ENCODE data around the gene PAOX.

The PAOX gene

GRCh38 chr10:133338080-133339071, 40.7 kb upstream of the PAOX start:
- H3K23ac ChIP-seq (ENCODE audit: low read length) = no peak overlapping the region
- no peak overlapping the region for H2AK5ac ChIP-seq (ENCODE audit: low read length)
- H3K4ac ChIP-seq (ENCODE audit: low read depth, low read length) = no peak overlapping the region

GRCh38 chr10:133339708-133340380, 39.2 kb upstream of the PAOX start:
- H3K9me3 ChIP-seq (ENCODE audit: insufficient read depth, low read depth, low read length) = peaks cover 34% of the 10 kb centered on the region
- H3K27me3 ChIP-seq (ENCODE audit: insufficient read depth, low read length) = peaks cover 29% of the 10 kb centered on the region
- H3K9ac ChIP-seq (ENCODE audit: low read length) = no peak overlapping the region
- H3K4me1 ChIP-seq (ENCODE audit: control insufficient read depth in 1 of 2, insufficient read depth in 2 of 2, low read length in 2 of 2) = peaks cover 4 to 8% of the 10 kb centered on the region in 2 experiments
- no peak overlapping the region for H4K8ac ChIP-seq (ENCODE audit: low read depth, low read length)
- no peak overlapping the region for H3K4me2 ChIP-seq (ENCODE audit: low read length)
- H2AK5ac ChIP-seq (ENCODE audit: low read length) = no peak overlapping the region
- H3K79me2 ChIP-seq (ENCODE audit: control insufficient read depth, insufficient read depth, low read length, poor library complexity) = no peaks in the 10 kb centered on the region
- DNase-seq = peak in 1 of 2 donors; percentile 46
- H3K23ac ChIP-seq (ENCODE audit: low read length) = no peak overlapping the region
- no peak overlapping the region for H3K14ac ChIP-seq (ENCODE audit: low read length)
- no peaks in the 10 kb centered on the region for H3K36me3 ChIP-seq (ENCODE audit: control insufficient read depth in 1 of 2, insufficient read depth in 2 of 2, low read length in 2 of 2)
- H3K79me1 ChIP-seq (ENCODE audit: low read length) = no peaks in the 10 kb centered on the region
- no peak overlapping the region for H3K18ac ChIP-seq (ENCODE audit: low read length)
- no peak overlapping the region for H2BK12ac ChIP-seq (ENCODE audit: low read length)
- H2BK120ac ChIP-seq (ENCODE audit: insufficient read depth, low read length, poor library complexity) = no peak overlapping the region
- 100% methylated on average over 5 of the region's 13 CpGs for WGBS (ENCODE audit: extremely low coverage, insufficient coverage, insufficient read length)
- H3K4ac ChIP-seq (ENCODE audit: low read depth, low read length) = no peak overlapping the region
- H2AFZ ChIP-seq (ENCODE audit: insufficient read depth, low read length, poor library complexity) = no peak overlapping the region
- H2BK5ac ChIP-seq (ENCODE audit: low read depth, low read length, poor library complexity) = no peak overlapping the region
- no peak overlapping the region for H4K12ac ChIP-seq (ENCODE audit: low read depth, low read length)
- peak overlapping the region; percentile 10 for H3K4me3 ChIP-seq (ENCODE audit: low read depth, low read length)
- H4K91ac ChIP-seq (ENCODE audit: low read depth, low read length) = no peak overlapping the region
- no peak overlapping the region for H3K27ac ChIP-seq (ENCODE audit: low read depth, low read length)

More at GRCh38 chr10:133338080-133339071, 40.7 kb upstream of the PAOX start:
- H3K4me2 ChIP-seq (ENCODE audit: low read length) = no peak overlapping the region
- no peak overlapping the region for H2BK120ac ChIP-seq (ENCODE audit: insufficient read depth, low read length, poor library complexity)
- no peak overlapping the region for H4K91ac ChIP-seq (ENCODE audit: low read depth, low read length)
- H3K14ac ChIP-seq (ENCODE audit: low read length) = no peak overlapping the region
- H2AFZ ChIP-seq (ENCODE audit: insufficient read depth, low read length, poor library complexity) = no peak overlapping the region
- H3K4me1 ChIP-seq (ENCODE audit: control insufficient read depth in 1 of 2, insufficient read depth in 2 of 2, low read length in 2 of 2) = peaks cover 1 to 6% of the 10 kb centered on the region in 2 experiments
- H3K79me1 ChIP-seq (ENCODE audit: low read length) = no peaks in the 10 kb centered on the region
- H2BK12ac ChIP-seq (ENCODE audit: low read length) = no peak overlapping the region
- no peak overlapping the region for H4K8ac ChIP-seq (ENCODE audit: low read depth, low read length)
- H3K36me3 ChIP-seq (ENCODE audit: control insufficient read depth in 1 of 2, insufficient read depth in 2 of 2, low read length in 2 of 2) = no peaks in the 10 kb centered on the region
- H3K27ac ChIP-seq (ENCODE audit: low read depth, low read length) = no peak overlapping the region
- H3K9me3 ChIP-seq (ENCODE audit: insufficient read depth, low read depth, low read length) = peaks cover 40% of the 10 kb centered on the region
- no peak overlapping the region for H3K18ac ChIP-seq (ENCODE audit: low read length)
- H3K27me3 ChIP-seq (ENCODE audit: insufficient read depth, low read length) = peaks cover 36% of the 10 kb centered on the region
- H2BK5ac ChIP-seq (ENCODE audit: low read depth, low read length, poor library complexity) = no peak overlapping the region
- no peaks in the 10 kb centered on the region for H3K79me2 ChIP-seq (ENCODE audit: control insufficient read depth, insufficient read depth, low read length, poor library complexity)
- DNase-seq = no peak
- no peak overlapping the region for H4K12ac ChIP-seq (ENCODE audit: low read depth, low read length)
- 100% methylated on average over 8 of the region's 10 CpGs for whole genome bisulfite sequencing (ENCODE audit: extremely low coverage, insufficient coverage, insufficient read length)
- peak overlapping the region; percentile 25 for H3K4me3 ChIP-seq (ENCODE audit: low read depth, low read length)
- H3K9ac ChIP-seq (ENCODE audit: low read length) = no peak overlapping the region

- H4K91ac ChIP-seq (ENCODE audit: low read depth, low read length) = no peak overlapping the region
- DNase-seq = no peak
- H3K4me3 ChIP-seq (ENCODE audit: low read depth, low read length) = no peak overlapping the region
- H3K79me2 ChIP-seq (ENCODE audit: control insufficient read depth, insufficient read depth, low read length, poor library complexity) = no peaks in the 10 kb centered on the region
- no peak overlapping the region for H2AK5ac ChIP-seq (ENCODE audit: low read length)
- no peak overlapping the region for H3K14ac ChIP-seq (ENCODE audit: low read length)
- no peak overlapping the region for H3K23ac ChIP-seq (ENCODE audit: low read length)
- no peak overlapping the region for H2BK5ac ChIP-seq (ENCODE audit: low read depth, low read length, poor library complexity)
- no peak overlapping the region for H3K4me2 ChIP-seq (ENCODE audit: low read length)
- H3K9ac ChIP-seq (ENCODE audit: low read length) = no peak overlapping the region
- no peak overlapping the region for H3K27ac ChIP-seq (ENCODE audit: low read depth, low read length)
- peaks cover 8% of the 10 kb centered on the region for H3K27me3 ChIP-seq (ENCODE audit: insufficient read depth, low read length)
- no peak overlapping the region for H3K4ac ChIP-seq (ENCODE audit: low read depth, low read length)
- H3K79me1 ChIP-seq (ENCODE audit: low read length) = no peaks in the 10 kb centered on the region
- H4K12ac ChIP-seq (ENCODE audit: low read depth, low read length) = no peak overlapping the region
- WGBS (ENCODE audit: extremely low coverage, insufficient coverage, insufficient read length) = no CpG with 5 or more reads among the region's 4 CpGs
- H3K4me1 ChIP-seq (ENCODE audit: control insufficient read depth in 1 of 2, insufficient read depth in 2 of 2, low read length in 2 of 2) = peaks cover 4 to 5% of the 10 kb centered on the region in 2 experiments
- no peak overlapping the region for H3K18ac ChIP-seq (ENCODE audit: low read length)
- peaks cover 23% of the 10 kb centered on the region for H3K9me3 ChIP-seq (ENCODE audit: insufficient read depth, low read depth, low read length)
- H2BK120ac ChIP-seq (ENCODE audit: insufficient read depth, low read length, poor library complexity) = no peak overlapping the region
- H3K36me3 ChIP-seq (ENCODE audit: control insufficient read depth in 1 of 2, insufficient read depth in 2 of 2, low read length in 2 of 2) = no peaks in the 10 kb centered on the region
- no peak overlapping the region for H4K8ac ChIP-seq (ENCODE audit: low read depth, low read length)
- H2BK12ac ChIP-seq (ENCODE audit: low read length) = no peak overlapping the region
- H2AFZ ChIP-seq (ENCODE audit: insufficient read depth, low read length, poor library complexity) = no peak overlapping the region
These were observed 37.1 kb upstream of the PAOX start for GRCh38 chr10:133341983-133342382.

GRCh38 chr10:133342942-133343341, 36.1 kb upstream of the PAOX start:
- Histone ChIP-seq H3K36me3 (ENCODE audit: control insufficient read depth in 1 of 2, insufficient read depth in 2 of 2, low read length in 2 of 2) (no peaks in the 10 kb centered on the region), H4K8ac (ENCODE audit: low read depth, low read length) (peak overlapping the region; percentile 13), H3K27me3 (ENCODE audit: insufficient read depth, low read length) (no peaks in the 10 kb centered on the region), H2AK5ac (ENCODE audit: low read length) (no peak overlapping the region), H3K9me3 (ENCODE audit: insufficient read depth, low read depth, low read length) (peaks cover 16% of the 10 kb centered on the region), H3K4me1 (ENCODE audit: control insufficient read depth in 1 of 2, insufficient read depth in 2 of 2, low read length in 2 of 2) (peaks cover 4 to 5% of the 10 kb centered on the region in 2 experiments), H3K27ac (ENCODE audit: low read depth, low read length) (no peak overlapping the region), H3K23ac (ENCODE audit: low read length) (no peak overlapping the region), H2AFZ (ENCODE audit: insufficient read depth, low read length, poor library complexity) (no peak overlapping the region), H3K79me2 (ENCODE audit: control insufficient read depth, insufficient read depth, low read length, poor library complexity) (no peaks in the 10 kb centered on the region), H3K18ac (ENCODE audit: low read length) (no peak overlapping the region), H2BK12ac (ENCODE audit: low read length) (no peak overlapping the region), H3K4ac (ENCODE audit: low read depth, low read length) (no peak overlapping the region), H3K4me2 (ENCODE audit: low read length) (no peak overlapping the region), H4K12ac (ENCODE audit: low read depth, low read length) (no peak overlapping the region), H3K9ac (ENCODE audit: low read length) (no peak overlapping the region), H2BK5ac (ENCODE audit: low read depth, low read length, poor library complexity) (no peak overlapping the region), H2BK120ac (ENCODE audit: insufficient read depth, low read length, poor library complexity) (no peak overlapping the region), H3K79me1 (ENCODE audit: low read length) (no peaks in the 10 kb centered on the region), H3K14ac (ENCODE audit: low read length) (no peak overlapping the region), H4K91ac (ENCODE audit: low read depth, low read length) (no peak overlapping the region), H3K4me3 (ENCODE audit: low read depth, low read length) (no peak overlapping the region)
- WGBS (ENCODE audit: extremely low coverage, insufficient coverage, insufficient read length) = no CpG with 5 or more reads among the region's 8 CpGs
- DNase-seq = no peak

Measured in trophoblast cell (in vitro differentiated cells and primary cell).